Mucosa of rectum (tissue), 2 donors: ENCODE measurements around the gene KCTD11.

Experiments
- H3K27ac ChIP-seq, 2 donors: one replicate each; pipeline ENCODE4 v1.7.0; 2013; ENCODE audit warnings: inconsistent platforms in 2 of 2, low read depth in 2 of 2, low read length in 2 of 2
- H3K27me3 ChIP-seq, 2 donors: one replicate each; pipeline ENCODE4 v1.7.0; 2013; ENCODE audit warnings: low read length in 2 of 2; ENCODE audit not compliant: control insufficient read depth in 2 of 2, insufficient read depth in 2 of 2
- H3K36me3 ChIP-seq, 2 donors: one replicate each; pipeline ENCODE4 v1.7.0; 2013; ENCODE audit warnings: low read length in 2 of 2; ENCODE audit not compliant: control insufficient read depth in 2 of 2, insufficient read depth in 2 of 2
- H3K4me1 ChIP-seq, 2 donors: one replicate each; pipeline ENCODE4 v1.7.0; 2013; ENCODE audit warnings: low read length in 2 of 2, mild to moderate bottlenecking in 1 of 2; ENCODE audit not compliant: control insufficient read depth in 2 of 2, insufficient read depth in 2 of 2
- H3K4me3 ChIP-seq, 2 donors: one replicate each; pipeline ENCODE4 v1.7.0; 2013; ENCODE audit warnings: low read length in 2 of 2
- H3K9ac ChIP-seq, 2 donors: one replicate each; pipeline ENCODE4 v1.7.0; 2013; ENCODE audit warnings: low read length in 2 of 2, low read depth in 1 of 2, mild to moderate bottlenecking in 1 of 2
- H3K9me3 ChIP-seq, 2 donors: one replicate each; pipeline ENCODE4 v1.7.0; 2013; ENCODE audit warnings: low read length in 2 of 2; ENCODE audit not compliant: control insufficient read depth in 2 of 2
- donor health status: healthy.
- donor health status: Normal muscosa, but diverticular disease.

The KCTD11 gene

GRCh38 chr17:7351665-7352502 is at the start of gene KCTD11:
Gene KCTD11, plus strand, starts transcription at chr17:7352162.
- Histone ChIP-seq H3K9ac (peak within 1 kb of the TSS; percentile 90 to 95), H3K4me3 (peak within 1 kb of the TSS; percentile 83 to 86), H3K9me3 (no peaks in the 10 kb centered on the region), H3K27me3 (no peaks in the 10 kb centered on the region), H3K27ac (peak within 1 kb of the TSS; percentile 96 to 97), H3K4me1 (peaks cover 27 to 39% of the 10 kb centered on the region in 2 donors), H3K36me3 (no peaks in the 10 kb centered on the region)

- Histone ChIP-seq H3K4me3 (no peak overlapping the region), H3K27ac (no peak overlapping the region), H3K27me3 (no peaks in the 10 kb centered on the region), H3K9me3 (no peaks in the 10 kb centered on the region), H3K4me1 (peaks cover 7 to 11% of the 10 kb centered on the region in 2 donors), H3K9ac (no peak overlapping the region), H3K36me3 (no peaks in the 10 kb centered on the region)
These were observed 47.8 kb upstream of the KCTD11 start for GRCh38 chr17:7304179-7304578.

- H3K9me3 ChIP-seq, result no peaks in the 10 kb centered on the region
- no peaks in the 10 kb centered on the region for H3K27me3 ChIP-seq
- peak within 1 kb of the TSS; percentile 94 for H3K9ac ChIP-seq
- H3K27ac ChIP-seq, result peak within 1 kb of the TSS; percentile 97 to 99
- H3K4me3 ChIP-seq, result peak within 1 kb of the TSS; percentile 71 to 84
- peaks cover 18 to 22% of the 10 kb centered on the region in 2 donors for H3K4me1 ChIP-seq
- peaks cover 23 to 24% of the 10 kb centered on the region in 2 donors for H3K36me3 ChIP-seq
These were observed 44.9 kb upstream of the KCTD11 start, which contains the start of gene EIF5A for GRCh38 chr17:7306911-7307685. Gene EIF5A, plus strand, starts transcription at chr17:7307628. Its CDS starts 2,008 bp downstream, at chr17:7309636.

DNA sequence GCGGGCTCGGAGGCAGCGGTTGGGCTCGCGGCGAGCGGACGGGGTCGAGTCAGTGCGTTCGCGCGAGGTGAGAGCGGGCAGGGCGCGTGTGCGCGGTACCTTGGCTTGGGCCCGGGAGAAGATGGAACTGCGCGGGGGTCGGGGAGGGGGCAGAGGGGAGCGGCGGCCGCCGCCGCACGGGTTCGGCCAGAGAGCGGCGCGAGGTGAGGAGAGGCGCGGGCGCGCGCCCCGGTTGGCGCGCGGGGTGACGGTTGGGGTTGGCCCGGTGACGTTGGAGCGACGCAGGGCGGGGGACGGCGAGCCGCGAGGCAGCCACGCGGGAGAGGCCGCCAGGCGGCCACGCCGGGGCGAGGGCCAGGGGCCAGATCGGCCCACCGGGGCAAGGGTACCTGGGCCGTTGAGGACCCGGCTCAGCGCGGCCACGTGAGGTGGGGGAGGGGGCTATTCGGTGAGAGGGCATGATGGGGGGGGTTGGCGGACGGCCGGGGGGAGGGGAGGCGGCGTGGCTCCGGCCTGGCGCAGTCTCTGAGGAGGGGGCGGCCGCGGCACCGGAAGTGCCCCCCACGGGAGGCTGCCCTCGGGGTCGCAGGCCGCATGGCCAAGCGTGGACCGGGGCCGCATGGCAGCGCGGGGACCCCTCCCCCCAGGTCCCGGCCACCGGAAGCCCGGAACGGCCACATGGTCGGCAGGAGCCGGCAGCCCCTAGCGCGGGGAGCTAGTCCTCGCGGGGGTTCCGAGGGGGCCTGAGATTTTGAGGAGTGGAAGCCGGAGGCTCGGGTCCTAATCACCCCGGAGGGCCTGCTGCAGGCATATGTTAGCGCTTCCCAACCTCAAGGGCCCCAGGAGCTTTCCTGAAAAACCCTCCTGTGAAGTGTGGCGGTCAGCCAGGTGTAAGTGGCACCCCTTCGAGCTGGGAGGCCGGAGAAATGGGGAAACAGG is 44.0 kb upstream of the KCTD11 start:
- H3K36me3 ChIP-seq, result peaks cover 31% of the 10 kb centered on the region in 2 donors
- peak overlapping the region; percentile 93 to 94 for H3K9ac ChIP-seq
- H3K27ac ChIP-seq, result peak overlapping the region; percentile 97 to 99
- H3K4me1 ChIP-seq, result peaks cover 20 to 22% of the 10 kb centered on the region in 2 donors
- H3K4me3 ChIP-seq, result peak overlapping the region; percentile 71 to 74
- H3K9me3 ChIP-seq, result no peaks in the 10 kb centered on the region
- no peaks in the 10 kb centered on the region for H3K27me3 ChIP-seq

DNA sequence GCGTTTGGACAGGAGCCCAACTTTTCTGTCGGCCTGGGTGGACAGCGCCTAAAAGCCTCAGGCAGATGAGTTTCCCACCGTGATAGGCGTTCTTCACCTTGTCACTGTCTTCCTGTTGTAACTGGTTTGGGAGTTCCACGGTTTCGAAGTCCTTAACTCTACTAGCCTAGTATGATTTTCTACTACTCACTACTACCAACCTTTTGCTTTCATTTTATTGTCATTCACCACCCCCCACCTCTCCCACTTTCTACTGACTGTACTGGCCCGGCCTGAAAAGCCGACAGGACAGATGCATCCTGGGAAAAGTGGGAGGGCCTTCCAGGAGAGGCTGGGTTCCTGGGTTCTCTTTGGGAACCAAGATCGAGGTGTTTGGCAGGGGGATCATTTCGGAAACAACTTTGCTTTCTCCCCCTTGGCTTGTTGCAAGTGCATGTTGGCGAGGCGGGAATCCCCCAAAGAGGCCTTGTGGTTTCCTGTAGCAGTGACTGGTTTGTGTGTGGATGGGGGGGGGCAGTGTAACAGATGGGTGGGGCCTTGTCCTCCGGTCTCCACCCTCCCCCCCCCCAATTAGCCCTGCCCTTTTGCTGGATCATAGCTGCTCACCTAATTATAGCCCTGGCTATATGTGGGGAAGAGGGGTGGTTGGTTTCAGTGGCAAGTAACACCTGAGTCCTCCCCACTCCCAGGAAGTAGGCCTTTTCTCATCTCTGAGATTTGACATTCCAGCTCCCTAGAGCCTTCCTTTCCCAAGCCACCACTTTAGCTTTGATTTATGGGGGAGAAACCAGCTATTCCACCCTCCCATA is 43.1 kb upstream of the KCTD11 start:
- peak overlapping the region; percentile 71 to 74 for H3K4me3 ChIP-seq
- H3K36me3 ChIP-seq, result peaks cover 40% of the 10 kb centered on the region in 2 donors
- peak overlapping the region; percentile 97 to 99 for H3K27ac ChIP-seq
- H3K9ac ChIP-seq, result peak overlapping the region; percentile 93 to 94
- H3K27me3 ChIP-seq, result no peaks in the 10 kb centered on the region
- H3K4me1 ChIP-seq, result peaks cover 26 to 27% of the 10 kb centered on the region in 2 donors
- no peaks in the 10 kb centered on the region for H3K9me3 ChIP-seq

GRCh38 chr17:7309628-7310027 is 42.3 kb upstream of the KCTD11 start:
- Histone ChIP-seq H3K4me1 (peaks cover 29 to 35% of the 10 kb centered on the region in 2 donors), H3K9ac (no peak overlapping the region), H3K27ac (peak overlapping the region; percentile 97 to 99), H3K9me3 (no peaks in the 10 kb centered on the region), H3K27me3 (no peaks in the 10 kb centered on the region), H3K36me3 (peaks cover 43% of the 10 kb centered on the region in 2 donors), H3K4me3 (peak overlapping the region; percentile 71 to 74)

- H3K9me3 ChIP-seq, result no peaks in the 10 kb centered on the region
- peaks cover 43 to 44% of the 10 kb centered on the region in 2 donors for H3K36me3 ChIP-seq
- no peak overlapping the region for H3K4me3 ChIP-seq
- H3K9ac ChIP-seq, result no peak overlapping the region
- H3K27me3 ChIP-seq, result no peaks in the 10 kb centered on the region
- no peak overlapping the region for H3K27ac ChIP-seq
- H3K4me1 ChIP-seq, result peaks cover 37 to 41% of the 10 kb centered on the region in 2 donors
These were observed 40.8 kb upstream of the KCTD11 start for GRCh38 chr17:7311110-7311705.

DNA sequence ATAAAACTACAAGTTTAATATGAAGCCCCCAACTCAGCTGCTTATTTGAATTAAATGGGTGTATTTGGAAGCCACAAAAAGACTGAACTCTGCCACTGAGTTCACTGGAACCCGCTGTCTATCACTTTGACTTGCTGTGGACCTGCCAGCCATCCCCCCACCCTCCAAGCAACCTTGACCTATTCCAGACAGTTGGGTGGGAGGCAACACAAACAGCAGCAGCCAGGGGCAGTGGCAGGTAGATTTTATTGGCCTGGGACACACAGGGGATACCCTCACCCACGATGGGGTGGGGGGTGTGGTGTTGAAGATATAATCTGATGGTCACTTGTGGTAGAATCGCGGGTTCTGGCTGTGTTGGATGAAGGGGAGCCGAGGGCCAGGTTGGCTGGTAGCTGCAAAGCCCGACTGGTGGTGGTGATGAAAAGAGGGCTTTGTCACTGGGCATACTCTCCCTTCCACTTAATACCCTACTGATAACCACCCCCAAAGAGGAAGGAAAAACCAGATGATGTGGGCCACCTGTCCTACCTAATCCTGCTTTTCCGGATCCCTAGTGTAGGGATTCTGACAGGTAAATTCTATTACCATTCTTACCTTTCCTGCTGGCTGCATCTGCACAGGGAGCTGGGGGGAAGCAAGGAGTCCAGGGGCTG is 39.4 kb upstream of the KCTD11 start:
- no peak overlapping the region for H3K9ac ChIP-seq
- no peak overlapping the region for H3K4me3 ChIP-seq
- H3K9me3 ChIP-seq, result no peaks in the 10 kb centered on the region
- peaks cover 33 to 40% of the 10 kb centered on the region in 2 donors for H3K4me1 ChIP-seq
- H3K27ac ChIP-seq, result no peak overlapping the region
- H3K36me3 ChIP-seq, result peaks cover 43 to 46% of the 10 kb centered on the region in 2 donors
- no peaks in the 10 kb centered on the region for H3K27me3 ChIP-seq
